Astrocyte of the cerebellum (primary cell): Measurements from ENCODE around the gene PSMD10.
A peak's percentile ranks its signal among the peaks of the same experiment; 100 is the strongest.

Experiments
- DNase-seq: peaks from one replicate; pipeline ENCODE4 v3.0.0-alpha.2; 2011; ENCODE audit warnings: low read depth
- H3K4me3 ChIP-seq: 2 replicates; pipeline ENCODE4 v1.5.1; 2011; ENCODE audit warnings: mild to moderate bottlenecking, low read depth, low read length, moderate library complexity
- CTCF ChIP-seq: IDR thresholded peaks from 2 replicates; pipeline ENCODE4 v1.5.1; 2012; ENCODE audit warnings: low read length, low read depth, moderate library complexity, mild to moderate bottlenecking; ENCODE audit errors: missing control alignments
- in situ Hi-C: cut with HindIII; loops from 2 replicates; pipeline ENCODE4 v1.10.0; 2017; ENCODE audit warnings: low sequenced_read_pairs

PSMD10 gene

DNA sequence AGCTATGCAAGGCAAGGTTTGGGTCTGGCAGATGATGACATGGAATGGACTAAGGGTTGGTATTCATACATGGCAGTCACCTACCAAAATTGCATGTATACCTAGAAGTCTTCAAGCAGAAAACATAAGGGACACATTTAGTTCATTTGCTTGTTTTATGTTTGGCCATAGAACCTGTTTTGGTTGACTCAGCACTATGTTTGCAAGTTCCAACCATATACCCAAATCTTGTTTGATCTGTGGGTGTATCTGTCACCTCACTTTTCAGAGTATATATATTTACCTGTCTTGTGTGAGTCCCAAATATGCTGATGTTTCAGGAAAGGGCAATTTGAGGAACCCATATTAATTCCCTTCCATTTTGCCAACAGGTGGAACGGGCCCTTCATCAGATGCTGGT, 39.5 kb upstream of the PSMD10 start:
- TF ChIP-seq CTCF = no peak
- in situ Hi-C loops = no loop called here

DNA sequence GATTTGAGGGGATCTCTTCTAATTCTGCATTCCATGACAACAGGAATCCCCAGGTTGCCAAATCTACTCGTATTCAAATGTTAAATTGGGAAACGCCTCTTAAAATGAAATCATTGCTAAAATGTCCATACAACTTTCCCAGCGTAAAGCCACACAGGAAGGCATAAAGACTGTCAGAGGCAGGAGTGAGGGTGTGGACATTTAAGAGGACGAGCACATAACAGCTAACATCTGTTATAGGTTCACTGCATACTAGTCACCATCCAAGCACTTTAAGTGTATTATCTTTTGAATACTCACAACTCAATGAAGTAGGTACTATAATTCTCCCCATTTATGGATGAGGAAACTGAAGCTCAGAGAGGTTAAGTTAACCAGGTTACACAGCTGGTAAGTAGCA, 35.8 kb upstream of the PSMD10 start:
- no peak overlapping the region for H3K4me3 ChIP-seq
- TF ChIP-seq CTCF = no peak
- no peak for DNase-seq
- in situ Hi-C loops = no loop called here

More for the DNA sequence above, 39.5 kb upstream of the PSMD10 start:
- no peak overlapping the region for H3K4me3 ChIP-seq
- no peak for DNase-seq

GRCh38 chrX:108126661-108127060, 35.3 kb upstream of the PSMD10 start:
- DNase-seq = no peak
- in situ Hi-C loops = no loop called here
- TF ChIP-seq CTCF = no peak
- no peak overlapping the region for H3K4me3 ChIP-seq

GRCh38 chrX:108123591-108124366, 32.4 kb upstream of the PSMD10 start:
- in situ Hi-C loops = loop anchor here (5.0 kb wide), 1 partner anchor 64 kb away; no protein-coding TSS in a partner anchor
- no peak overlapping the region for H3K4me3 ChIP-seq
- TF ChIP-seq CTCF = no peak
- DNase-seq = no peak

- TF ChIP-seq CTCF = no peak
- in situ Hi-C loops = loop anchor here (5.0 kb wide), 1 partner anchor 65 kb away; no protein-coding TSS in a partner anchor
- no peak overlapping the region for H3K4me3 ChIP-seq
- peak; percentile 9 for DNase-seq
Measured at GRCh38 chrX:108122748-108123147, 31.4 kb upstream of the PSMD10 start.

- no peak for DNase-seq
- no peak overlapping the region for H3K4me3 ChIP-seq
- in situ Hi-C loops = loop anchor here (5.0 kb wide), 1 partner anchor 66 kb away; no protein-coding TSS in a partner anchor
- TF ChIP-seq CTCF = no peak
Measured at GRCh38 chrX:108121291-108121690, 29.9 kb upstream of the PSMD10 start.
